GM18511 (cell line): ENCODE data around the gene UBAC2.

Experiments used
- ATAC-seq: cut with Tn5 transposase; IDR thresholded peaks from one replicate; pipeline ENCODE4 v1.9.1; 2021; ENCODE audit warnings: mild to moderate bottlenecking, moderate library complexity; ENCODE audit not compliant: unreplicated experiment

The UBAC2 gene

DNA sequence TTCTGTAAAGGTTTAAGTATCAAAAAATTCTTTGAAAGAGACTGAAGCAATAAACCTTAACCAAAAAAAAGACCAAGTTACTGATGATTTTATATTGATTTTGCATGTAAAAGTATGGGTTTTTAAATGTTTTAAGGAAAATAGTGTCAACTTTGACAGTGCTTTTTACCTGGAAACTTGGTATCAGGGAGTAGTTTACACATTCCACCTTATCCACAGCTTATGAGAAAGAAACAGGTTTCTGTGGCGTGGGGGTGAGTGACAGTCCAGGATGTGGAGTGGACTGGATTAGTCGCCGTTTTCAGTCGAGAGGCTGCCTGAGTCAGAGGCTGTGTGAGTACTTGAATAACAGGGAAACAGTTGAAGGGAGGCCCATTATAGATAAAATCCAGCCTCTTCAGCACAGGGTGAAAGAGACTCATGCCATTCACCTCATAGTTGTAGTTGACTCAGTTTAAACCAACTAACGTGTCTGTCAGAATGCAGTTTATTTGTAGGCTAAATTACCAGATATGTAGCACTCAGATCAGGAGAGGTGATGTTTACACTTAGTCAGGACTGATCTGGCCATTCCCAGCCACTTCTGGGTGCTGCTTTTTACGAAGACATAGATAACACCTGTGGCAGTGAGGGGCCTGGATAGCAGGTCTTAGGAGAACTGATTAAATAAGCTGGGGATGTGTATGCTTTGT lies 107.1 kb downstream of the UBAC2 start:
- peak; percentile 51 for ATAC-seq

DNA sequence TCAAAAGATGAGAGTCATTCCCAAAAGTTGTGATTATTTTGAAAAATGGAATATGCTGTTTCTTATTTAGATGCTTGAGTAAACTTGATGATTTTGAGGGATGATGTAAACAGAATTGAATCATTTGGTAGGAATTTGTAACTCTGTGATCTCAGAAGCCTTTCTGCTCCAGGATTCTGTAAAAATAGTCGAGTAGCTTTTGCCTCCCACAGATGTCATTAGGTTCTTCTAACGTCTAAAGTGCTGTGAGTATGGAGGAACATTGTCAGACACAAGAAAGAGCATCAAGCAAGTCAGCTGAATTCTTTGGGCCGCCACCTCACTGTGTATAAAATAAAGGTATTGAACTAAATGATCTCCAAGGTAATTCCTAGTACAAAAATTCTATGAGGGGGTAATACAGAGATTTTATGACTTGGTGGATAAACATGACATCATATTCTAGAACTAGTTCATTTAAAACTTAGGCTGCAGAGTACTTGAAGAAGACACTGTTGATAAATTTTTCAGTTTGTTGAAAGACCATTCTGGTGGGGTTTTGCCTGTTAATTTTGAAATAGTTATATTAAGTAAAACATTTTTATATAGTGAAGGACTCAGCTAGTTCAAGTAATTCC lies 107.9 kb downstream of the UBAC2 start:
- no peak for ATAC-seq

DNA sequence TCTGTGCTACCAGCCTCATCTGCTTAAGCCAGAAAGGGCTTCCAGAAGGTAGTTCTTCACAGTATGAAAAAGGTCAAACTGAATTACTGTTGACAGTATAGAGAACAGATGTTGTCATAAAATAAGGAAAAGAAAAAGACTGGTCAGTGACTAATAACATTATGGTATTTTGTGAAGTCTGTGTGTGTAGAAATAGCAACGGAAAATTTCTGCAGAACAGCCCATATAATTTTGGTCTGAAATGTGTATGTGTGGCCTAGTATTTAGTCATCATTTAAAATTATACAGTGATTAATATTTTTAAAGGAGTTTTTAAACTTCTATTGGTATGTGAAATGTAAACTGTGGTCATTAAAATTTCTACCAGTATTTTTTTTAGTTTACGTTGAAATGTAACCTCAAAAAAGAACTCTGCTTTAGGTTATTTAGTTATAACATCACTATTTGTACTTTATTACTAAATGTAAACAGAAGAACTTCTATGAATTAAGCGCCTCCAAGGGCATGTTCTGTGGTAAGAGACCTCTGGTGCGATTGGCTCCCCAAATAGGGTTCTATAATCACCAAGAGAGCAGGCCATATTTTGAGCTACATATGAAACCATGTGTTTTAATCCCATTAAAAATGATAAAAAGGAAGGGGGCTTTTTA lies 109.9 kb downstream of the UBAC2 start:
- ATAC-seq = peak; percentile 48

DNA sequence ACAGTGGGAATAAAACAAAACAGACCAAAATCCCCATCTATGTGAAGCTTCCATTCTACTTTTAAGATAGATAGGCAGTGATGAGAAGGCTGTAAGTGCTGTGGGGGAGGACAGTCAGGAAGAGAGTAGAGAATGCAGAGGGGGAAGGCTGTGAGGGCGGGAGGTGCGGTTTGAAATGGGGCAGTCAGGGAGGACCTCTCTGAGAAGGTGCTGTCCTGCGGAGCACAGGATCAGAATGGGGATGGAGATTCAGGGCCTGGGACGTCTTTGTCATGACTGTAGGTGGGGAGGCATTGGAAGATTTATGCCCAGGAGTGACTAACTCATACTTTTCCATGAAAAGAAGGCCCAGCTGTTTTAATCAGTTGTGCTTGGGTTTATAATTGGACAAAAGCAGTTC lies 110.5 kb downstream of the UBAC2 start:
- ATAC-seq = no peak

DNA sequence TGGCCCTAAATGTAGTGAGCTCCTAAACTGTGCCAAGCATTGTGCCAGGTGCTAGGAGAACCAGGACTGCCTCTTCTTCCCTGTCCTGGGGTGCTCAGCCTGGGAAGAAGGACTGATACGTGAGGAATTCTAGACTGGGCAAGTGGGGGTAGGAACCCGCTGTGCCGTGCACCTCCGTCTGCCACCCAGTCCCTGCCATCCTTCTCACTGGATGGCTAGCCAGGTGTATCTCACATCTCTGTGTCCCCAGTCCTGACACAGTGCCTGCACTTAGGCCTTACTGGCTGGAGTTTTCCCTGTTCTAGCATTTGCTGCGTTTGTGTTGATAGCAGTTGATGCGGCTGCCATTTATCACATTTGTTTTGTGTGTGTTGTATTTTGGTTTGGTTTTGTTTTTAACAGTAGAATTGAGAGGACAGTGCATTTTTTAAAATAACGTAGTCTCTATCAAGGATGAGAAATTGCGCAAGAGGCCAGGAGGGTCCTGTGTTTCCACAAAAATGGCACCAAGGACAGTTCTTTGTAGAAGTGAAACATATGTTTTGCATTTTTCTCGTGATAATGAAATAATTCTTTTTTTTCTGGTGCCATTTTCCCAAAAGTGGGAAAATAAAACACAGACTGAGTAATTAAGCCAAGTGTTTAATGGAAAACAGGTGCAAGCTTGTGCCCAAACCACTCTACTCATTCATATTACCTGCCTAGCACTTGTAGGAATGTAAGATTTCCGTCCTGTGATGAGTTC lies 111.3 kb downstream of the UBAC2 start:
- ATAC-seq = no peak

DNA sequence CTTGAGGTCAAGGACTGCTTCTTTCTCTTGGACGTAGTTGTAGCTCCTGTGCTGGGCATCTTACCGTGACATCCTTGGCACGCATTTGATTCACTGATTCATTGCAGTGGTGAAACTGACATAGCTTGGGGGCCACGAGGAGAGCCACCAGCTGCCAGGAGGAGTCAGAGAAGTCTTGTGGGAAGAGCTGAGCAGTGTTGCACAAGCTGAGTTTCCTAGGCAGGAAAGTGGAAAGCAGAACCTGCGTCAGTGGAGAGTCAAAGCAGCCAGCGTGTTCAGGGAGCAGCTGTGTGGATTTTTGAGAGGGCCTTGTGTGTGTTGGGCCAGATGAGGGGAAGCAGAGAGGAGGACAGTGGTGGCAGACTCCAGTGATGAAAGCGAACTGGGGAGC lies 111.8 kb downstream of the UBAC2 start:
- ATAC-seq = no peak

DNA sequence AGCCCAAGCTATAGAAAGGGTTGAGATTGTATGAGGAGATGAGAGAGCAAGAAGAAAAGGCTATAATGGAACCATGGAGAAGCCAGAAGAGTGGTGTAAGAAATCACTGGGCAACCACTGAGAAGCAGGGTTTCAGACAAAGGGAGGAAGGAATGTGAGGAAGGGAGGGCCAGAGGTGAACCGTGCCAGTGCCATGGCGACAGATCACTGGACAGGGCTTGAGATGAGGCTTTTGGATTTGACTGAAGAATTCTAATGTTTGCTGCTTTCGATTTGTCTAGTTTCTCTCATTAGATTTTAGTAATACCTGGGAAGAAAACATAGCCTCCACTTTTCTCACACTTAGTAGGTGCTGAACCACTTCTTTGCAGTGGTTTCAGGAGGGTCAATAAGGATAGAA lies 112.8 kb downstream of the UBAC2 start:
- ATAC-seq = no peak

DNA sequence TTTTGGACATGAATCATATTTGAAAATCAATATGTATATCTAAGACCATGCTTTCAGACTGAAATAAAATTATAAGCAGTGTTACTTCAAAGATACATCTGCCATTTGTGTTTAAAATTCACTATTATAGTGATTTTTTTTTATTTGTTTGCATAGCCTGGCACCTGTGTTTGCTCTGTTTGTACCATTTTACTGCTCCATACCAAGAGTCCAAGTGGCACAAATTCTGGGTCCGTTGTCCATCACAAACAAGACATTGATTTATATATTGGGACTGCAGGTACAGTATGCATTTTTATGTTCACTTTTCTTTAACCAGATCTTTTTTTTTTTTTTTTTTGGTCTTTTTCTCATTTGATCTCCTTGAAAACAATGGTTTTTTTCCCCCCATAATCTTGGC lies 113.3 kb downstream of the UBAC2 start:
- ATAC-seq = no peak

DNA sequence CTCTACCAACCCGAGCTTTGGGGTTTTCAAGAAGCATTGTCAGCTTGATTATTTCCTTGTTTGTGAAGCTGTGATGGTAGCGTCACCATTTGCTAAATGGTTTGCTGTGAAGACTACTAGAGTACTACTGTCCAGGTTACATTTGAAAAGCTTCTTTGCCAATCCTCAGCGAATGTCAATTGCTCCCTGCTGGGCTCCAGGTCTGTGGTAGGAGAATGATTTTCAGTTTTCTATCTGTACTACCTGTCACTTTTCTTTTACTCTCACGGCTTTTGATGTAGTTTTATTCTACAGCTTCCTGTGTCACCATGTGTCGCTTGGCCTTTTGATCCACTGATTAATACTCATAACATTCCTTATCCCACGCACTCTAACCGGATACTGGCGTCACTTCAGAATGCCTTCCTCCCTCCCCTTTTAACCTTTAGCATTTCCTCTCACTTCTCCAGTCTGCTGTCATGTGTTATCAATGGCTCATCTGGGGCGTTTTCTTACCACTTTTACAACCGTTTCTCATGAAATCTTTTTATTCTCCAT lies 114.1 kb downstream of the UBAC2 start:
- no peak for ATAC-seq

DNA sequence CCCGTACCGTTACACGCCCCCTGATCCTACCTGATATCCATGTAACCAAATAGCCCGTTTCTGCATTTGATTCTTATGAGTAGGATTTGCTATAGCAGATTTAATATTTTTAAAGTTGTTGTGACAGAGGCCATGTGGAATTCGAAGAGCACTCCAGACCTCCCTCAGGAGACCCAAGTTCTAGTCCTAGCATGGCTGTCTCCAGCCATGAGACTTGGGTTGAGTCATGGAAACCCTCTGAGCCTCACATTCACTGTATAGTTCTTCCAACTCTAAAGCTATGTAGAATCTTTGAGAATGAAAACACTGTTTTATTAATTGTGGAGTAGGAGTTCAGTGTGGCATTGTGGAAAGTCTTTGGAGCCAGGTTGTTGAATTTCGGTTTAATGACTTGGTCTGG lies 114.5 kb downstream of the UBAC2 start:
- no peak for ATAC-seq

DNA sequence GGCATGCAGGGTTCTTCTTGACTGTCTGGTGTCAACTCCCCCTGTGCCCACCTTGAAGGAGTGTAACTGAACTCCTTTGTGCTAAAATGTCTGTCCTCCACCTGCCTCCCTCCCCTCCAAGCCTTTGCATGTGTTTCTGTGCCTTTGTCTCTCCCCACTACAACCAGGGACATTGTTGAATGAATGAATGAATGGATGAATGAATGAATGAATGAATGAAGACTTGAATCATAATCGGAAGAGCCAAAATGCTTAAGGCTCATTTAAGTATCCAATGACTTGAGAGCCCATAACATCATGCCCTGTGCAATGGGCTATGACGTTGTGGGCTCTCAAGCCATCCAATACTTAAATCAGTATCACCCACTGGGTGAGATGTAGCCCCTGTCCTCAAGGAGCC lies 115.6 kb downstream of the UBAC2 start:
- ATAC-seq = no peak

DNA sequence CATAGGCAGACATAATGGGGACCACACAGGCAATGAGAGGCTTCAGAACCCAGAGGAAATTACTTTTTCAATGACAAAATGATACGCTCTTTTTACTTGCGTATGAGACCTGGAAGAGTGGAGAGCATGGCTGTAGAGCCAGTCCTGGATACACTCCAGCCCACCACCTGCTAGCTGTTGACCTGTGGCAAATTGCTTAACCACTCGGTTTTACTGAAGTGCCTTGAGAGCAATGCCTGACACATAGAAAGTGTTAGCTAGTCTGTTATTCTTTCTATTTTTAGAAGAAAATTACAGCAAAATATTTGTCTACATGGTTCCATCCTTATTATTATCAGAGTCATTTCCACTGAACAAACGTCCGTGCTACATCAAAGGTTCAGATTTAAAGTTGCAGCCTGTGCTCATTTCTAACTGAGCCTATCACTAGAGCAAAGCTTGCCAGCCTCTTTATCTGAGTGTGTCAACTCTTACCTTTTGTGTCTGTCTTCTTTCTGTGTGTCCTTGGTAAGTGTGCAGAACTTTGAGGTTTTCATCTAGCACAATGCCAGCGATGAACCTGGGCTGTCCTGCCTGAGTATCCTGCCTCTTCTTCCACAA lies 116.1 kb downstream of the UBAC2 start:
- no peak for ATAC-seq

DNA sequence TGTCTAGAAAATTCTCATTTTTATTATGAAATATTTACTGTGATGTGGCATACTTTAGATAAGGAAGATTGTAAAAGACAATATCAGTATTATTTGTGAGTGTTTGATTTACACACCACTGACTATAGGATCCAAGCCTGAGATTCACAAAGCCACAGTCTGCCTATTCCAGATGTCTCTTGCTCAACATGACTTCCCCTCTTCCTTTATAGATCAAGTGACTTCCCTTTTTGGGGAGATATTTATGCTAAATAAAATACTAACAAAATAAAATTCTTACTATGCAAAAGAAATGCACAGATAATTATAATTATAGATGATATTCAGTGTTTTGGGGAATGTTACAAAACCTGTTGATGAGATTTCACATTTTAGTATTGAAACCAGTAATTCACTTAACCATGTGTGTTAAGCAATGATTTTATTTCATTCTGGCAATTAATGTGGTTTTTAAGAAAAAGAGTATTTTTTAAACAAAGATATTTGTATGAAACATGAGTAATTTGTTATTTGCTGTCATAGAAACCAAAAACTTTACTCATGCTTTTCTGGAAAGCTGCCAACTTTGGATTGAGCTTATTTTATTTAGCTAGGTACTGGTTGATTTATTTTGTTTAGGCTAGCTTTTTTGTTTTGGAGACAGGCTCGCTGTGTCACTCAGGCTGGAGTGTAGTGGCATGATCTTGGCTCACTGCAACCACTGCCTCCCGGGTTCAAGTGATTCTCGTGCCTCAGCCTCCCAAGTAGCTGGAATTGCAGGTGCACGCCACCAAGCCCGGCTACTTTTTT lies 120.2 kb downstream of the UBAC2 start:
- ATAC-seq = no peak

DNA sequence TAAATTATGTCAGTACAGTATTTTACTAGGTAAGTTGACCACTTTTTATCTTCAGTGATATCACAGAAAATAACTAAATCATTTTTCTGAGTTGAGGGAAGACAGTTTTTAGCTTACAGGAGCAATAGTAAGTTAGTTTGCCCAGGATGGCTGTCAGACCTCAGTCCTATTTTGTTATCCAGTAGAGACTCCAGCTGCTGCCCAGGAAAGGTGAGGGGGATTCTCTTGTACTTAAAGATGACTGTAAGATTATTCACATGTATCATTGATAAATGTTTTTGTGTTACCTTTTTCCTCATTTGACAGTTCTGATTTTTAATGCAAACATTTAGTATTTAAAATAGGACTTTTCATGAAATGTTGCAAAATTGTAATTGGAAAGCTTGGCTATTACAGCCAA lies 121.1 kb downstream of the UBAC2 start:
- ATAC-seq = no peak

DNA sequence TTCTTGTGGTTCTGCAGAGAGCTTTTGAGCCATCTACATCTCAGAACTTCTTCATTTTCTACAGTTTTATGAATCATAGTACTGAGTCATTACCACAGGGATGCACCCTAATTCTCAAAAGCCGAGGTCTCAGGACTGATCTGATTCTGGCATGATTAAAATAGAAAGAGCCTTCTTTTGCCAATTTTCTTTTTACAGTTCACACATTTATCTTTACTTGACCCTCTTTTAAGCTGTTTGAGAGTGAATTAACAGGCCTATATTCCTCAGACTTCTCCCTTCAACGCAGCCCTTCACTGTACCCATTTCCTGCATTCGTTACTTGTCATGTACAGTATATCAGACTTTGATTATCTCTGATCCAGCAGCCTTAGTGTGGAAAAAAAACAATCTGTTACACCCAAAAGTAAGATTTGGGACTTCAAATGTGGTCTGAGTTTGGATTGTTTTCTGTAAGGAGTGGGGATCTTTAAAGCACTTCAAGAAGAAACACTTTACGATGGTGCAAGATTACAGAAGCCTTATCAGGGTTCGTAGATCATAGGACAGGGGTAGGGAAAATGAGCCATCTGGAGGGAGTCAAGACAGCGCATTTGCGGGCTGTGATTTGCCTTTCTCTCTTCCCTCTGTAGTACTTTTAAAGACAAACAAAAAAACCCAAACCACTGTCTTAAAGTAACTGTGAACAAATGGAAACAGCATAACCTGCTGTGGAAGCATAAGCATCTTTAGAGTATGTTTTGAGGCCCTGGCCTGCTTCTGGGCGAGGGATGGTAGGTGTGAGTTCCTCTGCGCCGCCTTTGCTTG lies 121.8 kb downstream of the UBAC2 start:
- ATAC-seq = peak; percentile 92

DNA sequence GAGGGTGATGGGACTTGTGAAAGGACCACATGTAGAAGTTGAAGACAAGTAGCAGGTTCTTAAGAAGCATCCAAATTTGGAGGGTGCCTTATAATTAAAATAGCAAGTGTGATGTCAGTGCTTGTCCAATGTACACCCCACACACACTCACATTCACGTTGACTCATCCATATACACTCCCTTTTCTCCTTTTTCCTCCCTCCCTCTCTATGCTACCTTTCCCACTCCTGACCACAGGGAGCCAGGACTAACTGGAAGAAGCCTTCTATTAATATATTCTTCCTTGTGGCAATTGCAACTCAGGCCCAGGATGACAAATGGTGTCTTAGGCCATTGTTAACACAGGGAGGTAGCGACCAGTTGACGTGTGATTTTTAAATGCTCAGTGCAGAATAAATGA lies 122.8 kb downstream of the UBAC2 start:
- no peak for ATAC-seq

DNA sequence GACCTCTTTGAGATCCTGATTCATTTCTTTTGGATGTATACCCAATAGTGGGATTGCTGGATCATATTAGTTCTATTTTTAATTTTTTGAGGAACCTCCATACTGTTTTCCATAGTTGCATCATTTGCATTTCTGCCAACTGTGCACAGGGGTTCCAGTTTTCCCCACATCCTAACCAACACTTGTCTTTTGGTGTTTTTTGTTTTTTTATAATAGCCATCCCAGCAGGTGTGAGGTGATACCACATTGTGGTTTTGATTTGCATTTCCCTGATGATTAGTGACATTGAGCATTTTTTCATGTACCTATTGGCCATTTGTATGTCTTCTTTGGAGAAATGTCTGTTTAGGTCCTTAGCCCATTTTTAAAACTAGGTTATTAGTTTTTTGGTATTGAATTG lies 125.4 kb downstream of the UBAC2 start:
- ATAC-seq = no peak

DNA sequence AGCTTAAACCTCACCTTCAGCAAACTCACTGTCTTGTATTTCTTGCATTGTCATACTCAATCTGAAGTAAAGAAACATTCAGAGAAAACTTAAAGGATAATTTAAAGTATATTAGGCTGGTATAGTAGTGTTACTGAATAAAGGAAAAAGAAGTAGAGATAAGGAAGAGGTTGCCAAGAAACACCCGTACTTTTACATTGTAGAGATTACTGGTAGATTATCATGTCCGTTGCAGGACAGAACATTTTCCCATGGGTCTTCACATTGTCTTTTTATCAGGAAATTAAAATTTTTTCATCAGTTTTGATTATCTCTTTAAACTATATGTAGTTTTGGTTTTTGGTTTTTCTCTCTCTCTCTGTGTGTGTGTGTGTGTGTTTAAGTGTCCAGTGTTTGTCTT lies 126.5 kb downstream of the UBAC2 start:
- ATAC-seq = no peak

DNA sequence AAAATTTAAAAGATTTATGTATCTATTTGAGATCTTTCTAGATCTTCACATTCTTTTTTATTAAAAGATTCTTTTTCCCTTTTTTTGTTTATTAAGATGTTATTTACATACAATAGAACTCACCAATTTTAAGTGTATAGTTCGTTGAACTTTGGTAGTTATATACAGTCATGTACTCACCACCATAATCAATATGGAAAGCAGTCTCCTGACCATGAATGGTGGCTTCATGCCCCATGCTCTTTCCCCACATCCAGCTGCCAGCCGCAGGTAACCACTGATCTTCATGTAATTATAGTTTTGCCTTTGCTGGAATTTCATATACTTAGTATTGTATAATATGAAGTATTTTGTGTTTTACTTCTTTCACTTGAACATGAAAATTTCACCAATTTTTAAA lies 127.1 kb downstream of the UBAC2 start:
- no peak for ATAC-seq

DNA sequence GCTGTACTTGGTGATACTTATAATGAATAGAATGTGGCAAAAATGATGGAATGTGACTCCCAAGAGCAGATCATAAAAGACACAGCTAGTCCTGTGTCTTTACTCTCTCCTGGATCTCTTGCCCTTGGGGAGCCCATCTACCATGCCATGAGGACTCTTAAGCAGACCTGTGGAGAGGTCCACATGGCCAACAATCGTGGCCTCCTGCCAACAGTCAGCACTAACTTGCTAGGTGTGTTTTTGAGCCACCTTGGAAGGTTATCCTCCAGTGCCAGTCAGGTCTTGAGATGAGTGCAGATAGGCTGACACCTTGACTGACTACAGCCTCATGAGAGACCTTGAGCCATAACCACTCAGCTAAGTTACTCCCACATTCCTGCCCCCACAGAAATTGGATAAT lies 128.8 kb downstream of the UBAC2 start:
- ATAC-seq = no peak
